Upper lobe of left lung (tissue), 4 donors: ENCODE results near the gene ROBO1.

Source experiments
- POLR2A ChIP-seq, 4 donors: fragments of 450-650 bp; IDR thresholded peaks; one replicate each; pipeline ENCODE4 v1.5.1; 2016 to 2017; ENCODE audit warnings: antibody characterized with exemption in 4 of 4, mild to moderate bottlenecking in 2 of 4
- TF ChIP-seq, protein P1 (sequence below), 6 experiments: fragments of 450-650 bp in 4 of 6; fragments of 200-600 bp in 2 of 6; sonication (generic) in 2 of 6; IDR thresholded peaks; one replicate each; pipeline ENCODE4 v1.5.1; 2016 to 2019; ENCODE audit warnings: antibody characterized with exemption in 6 of 6

DNA sequence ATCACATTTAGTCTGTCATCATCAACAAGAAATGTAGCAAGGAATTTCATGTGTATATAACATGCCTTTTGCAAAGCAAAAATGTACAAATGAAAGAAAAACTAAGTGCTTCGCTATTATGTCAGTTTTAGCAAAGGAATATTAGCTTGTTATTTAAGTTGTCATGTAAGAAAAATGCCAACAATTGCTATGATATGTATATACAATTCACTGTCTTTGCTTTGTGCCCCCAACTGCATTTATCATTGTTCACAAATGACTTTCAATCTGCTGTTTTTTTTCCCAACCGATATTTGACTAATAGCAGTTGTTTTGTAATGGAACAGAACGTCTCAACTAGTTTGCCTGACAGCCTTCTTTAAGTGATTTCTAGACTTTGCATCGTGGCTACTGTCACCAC is 207.1 kb downstream of the ROBO1 start:
- TF ChIP-seq, protein P1, sequence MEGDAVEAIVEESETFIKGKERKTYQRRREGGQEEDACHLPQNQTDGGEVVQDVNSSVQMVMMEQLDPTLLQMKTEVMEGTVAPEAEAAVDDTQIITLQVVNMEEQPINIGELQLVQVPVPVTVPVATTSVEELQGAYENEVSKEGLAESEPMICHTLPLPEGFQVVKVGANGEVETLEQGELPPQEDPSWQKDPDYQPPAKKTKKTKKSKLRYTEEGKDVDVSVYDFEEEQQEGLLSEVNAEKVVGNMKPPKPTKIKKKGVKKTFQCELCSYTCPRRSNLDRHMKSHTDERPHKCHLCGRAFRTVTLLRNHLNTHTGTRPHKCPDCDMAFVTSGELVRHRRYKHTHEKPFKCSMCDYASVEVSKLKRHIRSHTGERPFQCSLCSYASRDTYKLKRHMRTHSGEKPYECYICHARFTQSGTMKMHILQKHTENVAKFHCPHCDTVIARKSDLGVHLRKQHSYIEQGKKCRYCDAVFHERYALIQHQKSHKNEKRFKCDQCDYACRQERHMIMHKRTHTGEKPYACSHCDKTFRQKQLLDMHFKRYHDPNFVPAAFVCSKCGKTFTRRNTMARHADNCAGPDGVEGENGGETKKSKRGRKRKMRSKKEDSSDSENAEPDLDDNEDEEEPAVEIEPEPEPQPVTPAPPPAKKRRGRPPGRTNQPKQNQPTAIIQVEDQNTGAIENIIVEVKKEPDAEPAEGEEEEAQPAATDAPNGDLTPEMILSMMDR (IDR thresholded peaks at IDR 0.05), result no peak
- TF ChIP-seq POLR2A (IDR thresholded peaks at IDR 0.05), result no peak
